ENCODE measurements around the gene FBXW12.

The FBXW12 gene

GRCh38 chr3:48428088-48428571 lies 56.1 kb downstream of the FBXW12 start:
- Histone ChIP-seq H3K4me1 (ENCODE audit: low read length) (peaks cover 30% of the 10 kb centered on the region; the same call in 1 of the 2 replicates), H3K4me2 (ENCODE audit: low read length) (peak overlapping the region; percentile 78), H3K4me3 (ENCODE audit: low read length) (peak overlapping the region; percentile 85), H3K36me3 (replicated peaks; ENCODE audit: low read depth, low read length) (peaks cover 16% of the 10 kb centered on the region), H2AFZ (ENCODE audit: low read depth, low read length) (no peak overlapping the region), H3K27me3 (ENCODE audit: low read depth, low read length) (no peaks in the 10 kb centered on the region), H3K27ac (ENCODE audit: low read length) (no peak overlapping the region), H3K79me2 (ENCODE audit: low read length) (peaks cover 26% of the 10 kb centered on the region), H3K9ac (ENCODE audit: low read length) (peak overlapping the region; percentile 75), H3K9me3 (ENCODE audit: insufficient read depth, low read length) (no peaks in the 10 kb centered on the region), H4K20me1 (ENCODE audit: insufficient read depth, low read length) (peaks cover 4% of the 10 kb centered on the region; the same call in 1 of the 2 replicates)
- no peak for TF ChIP-seq EZH2phosphoT487 (IDR thresholded peaks at IDR 0.05; ENCODE audit: low read depth)

- H3K4me1 ChIP-seq (ENCODE audit: low read length): peaks cover 29% of the 10 kb centered on the region; the same call in 1 of the 2 replicates
- 0 out of 2 replicates have a peak overlapping the region, but pooled peaks have one; percentile 5 for H3K27ac ChIP-seq (ENCODE audit: low read length)
- no peaks in the 10 kb centered on the region for H3K27me3 ChIP-seq (ENCODE audit: low read depth, low read length)
- peaks cover 19% of the 10 kb centered on the region for H3K36me3 ChIP-seq (replicated peaks; ENCODE audit: low read depth, low read length)
- H2AFZ ChIP-seq (ENCODE audit: low read depth, low read length): peak overlapping the region; percentile 39; the same call in 1 of the 2 replicates
- H3K79me2 ChIP-seq (ENCODE audit: low read length): peaks cover 26% of the 10 kb centered on the region
- peak overlapping the region; percentile 78 for H3K4me2 ChIP-seq (ENCODE audit: low read length)
- H4K20me1 ChIP-seq (ENCODE audit: insufficient read depth, low read length): peaks cover 4% of the 10 kb centered on the region; the same call in 1 of the 2 replicates
- peak overlapping the region; percentile 75 for H3K9ac ChIP-seq (ENCODE audit: low read length)
- peak overlapping the region; percentile 85 for H3K4me3 ChIP-seq (ENCODE audit: low read length)
- TF ChIP-seq CTCF (IDR thresholded peaks at IDR 0.05; ENCODE audit: low read depth, low read length) (no peak), EZH2phosphoT487 (IDR thresholded peaks at IDR 0.05; ENCODE audit: low read depth) (no peak)
- H3K9me3 ChIP-seq (ENCODE audit: insufficient read depth, low read length): no peaks in the 10 kb centered on the region
Observed at GRCh38 chr3:48428572-48429316, 56.7 kb downstream of the FBXW12 start.

GRCh38 chr3:48429317-48429959 lies 57.4 kb downstream of the FBXW12 start:
- peaks cover 29% of the 10 kb centered on the region; the same call in 1 of the 2 replicates for H3K4me1 ChIP-seq (ENCODE audit: low read length)
- peaks cover 22% of the 10 kb centered on the region for H3K36me3 ChIP-seq (replicated peaks; ENCODE audit: low read depth, low read length)
- H3K27me3 ChIP-seq (ENCODE audit: low read depth, low read length): no peaks in the 10 kb centered on the region
- H2AFZ ChIP-seq (ENCODE audit: low read depth, low read length): peak overlapping the region; percentile 39; the same call in 1 of the 2 replicates
- 0 out of 2 replicates have a peak overlapping the region, but pooled peaks have one; percentile 5 for H3K27ac ChIP-seq (ENCODE audit: low read length)
- H3K9me3 ChIP-seq (ENCODE audit: insufficient read depth, low read length): no peaks in the 10 kb centered on the region
- H3K4me2 ChIP-seq (ENCODE audit: low read length): peak overlapping the region; percentile 78
- TF ChIP-seq CTCF (IDR thresholded peaks at IDR 0.05; ENCODE audit: low read depth, low read length) (no peak), EZH2phosphoT487 (IDR thresholded peaks at IDR 0.05; ENCODE audit: low read depth) (no peak)
- H3K9ac ChIP-seq (ENCODE audit: low read length): peak overlapping the region; percentile 75
- peaks cover 26% of the 10 kb centered on the region for H3K79me2 ChIP-seq (ENCODE audit: low read length)
- H4K20me1 ChIP-seq (ENCODE audit: insufficient read depth, low read length): peaks cover 4% of the 10 kb centered on the region; the same call in 1 of the 2 replicates
- H3K4me3 ChIP-seq (ENCODE audit: low read length): peak overlapping the region; percentile 85

- Histone ChIP-seq H4K20me1 (ENCODE audit: insufficient read depth, low read length) (peaks cover 4% of the 10 kb centered on the region; the same call in 1 of the 2 replicates), H3K4me2 (ENCODE audit: low read length) (peak within 1 kb of the TSS; percentile 78), H3K9ac (ENCODE audit: low read length) (peak within 1 kb of the TSS; percentile 75), H3K27me3 (ENCODE audit: low read depth, low read length) (no peaks in the 10 kb centered on the region), H3K27ac (ENCODE audit: low read length) (0 out of 2 replicates have a peak within 1 kb of the TSS, but pooled peaks have one; percentile 5), H3K79me2 (ENCODE audit: low read length) (peaks cover 26% of the 10 kb centered on the region), H2AFZ (ENCODE audit: low read depth, low read length) (peak within 1 kb of the TSS; percentile 39; the same call in 1 of the 2 replicates), H3K36me3 (replicated peaks; ENCODE audit: low read depth, low read length) (peaks cover 23% of the 10 kb centered on the region), H3K9me3 (ENCODE audit: insufficient read depth, low read length) (no peaks in the 10 kb centered on the region), H3K4me3 (ENCODE audit: low read length) (peak within 1 kb of the TSS; percentile 85), H3K4me1 (ENCODE audit: low read length) (peaks cover 29% of the 10 kb centered on the region; the same call in 1 of the 2 replicates)
- TF ChIP-seq CTCF (IDR thresholded peaks at IDR 0.05; ENCODE audit: low read depth, low read length) (no peak), EZH2phosphoT487 (IDR thresholded peaks at IDR 0.05; ENCODE audit: low read depth) (no peak)
Observed at GRCh38 chr3:48429960-48430707, 58.1 kb downstream of the FBXW12 start, which contains the start of gene PLXNB1. Gene PLXNB1, minus strand, starts transcription at chr3:48430086. Its CDS starts 5,475 bp downstream, at chr3:48424611.

Data from OCI-LY3 (cell line).